ENCODE measurements around the gene SYT1. TPM values are rescaled to one million over a fixed set of nuclear protein-coding genes. Genes with fewer than 3 reads are reported as not detected.

Gene SYT1
- total RNA-seq, 4 donors from 2014 or later, result 9.7 to 24.3 (median 18.3) TPM

GRCh38 chr12:79191391-79191790, 326.8 kb downstream of the SYT1 start:
- DNase-seq, result no peak
- Histone ChIP-seq H3K9me3 (no peaks in the 10 kb centered on the region), H3K36me3 (no peaks in the 10 kb centered on the region), H3K27me3 (no peaks in the 10 kb centered on the region), H3K4me3 (no peak overlapping the region), H3K27ac (no peak overlapping the region), H3K4me1 (peaks cover 0 to 5% of the 10 kb centered on the region in 2 donors)
- intact Hi-C loops (cut with DNase I; ENCODE audit: low total_unique reads), result no loop called here
- TF ChIP-seq CTCF (IDR thresholded peaks at IDR 0.05), result no peak
- TF ChIP-seq POLR2A (IDR thresholded peaks at IDR 0.05), result no peak

GRCh38 chr12:79194595-79194994, 330.0 kb downstream of the SYT1 start:
- peaks cover 0 to 2% of the 10 kb centered on the region in 2 donors for H3K4me1 ChIP-seq
- DNase-seq, result no peak
- intact Hi-C loops (cut with DNase I; ENCODE audit: low total_unique reads), result no loop called here
- no peaks in the 10 kb centered on the region for H3K36me3 ChIP-seq
- no peaks in the 10 kb centered on the region for H3K9me3 ChIP-seq
- TF ChIP-seq POLR2A (IDR thresholded peaks at IDR 0.05) (no peak), CTCF (IDR thresholded peaks at IDR 0.05) (no peak)
- no peaks in the 10 kb centered on the region for H3K27me3 ChIP-seq
- no peak overlapping the region for H3K4me3 ChIP-seq
- no peak overlapping the region for H3K27ac ChIP-seq

DNA sequence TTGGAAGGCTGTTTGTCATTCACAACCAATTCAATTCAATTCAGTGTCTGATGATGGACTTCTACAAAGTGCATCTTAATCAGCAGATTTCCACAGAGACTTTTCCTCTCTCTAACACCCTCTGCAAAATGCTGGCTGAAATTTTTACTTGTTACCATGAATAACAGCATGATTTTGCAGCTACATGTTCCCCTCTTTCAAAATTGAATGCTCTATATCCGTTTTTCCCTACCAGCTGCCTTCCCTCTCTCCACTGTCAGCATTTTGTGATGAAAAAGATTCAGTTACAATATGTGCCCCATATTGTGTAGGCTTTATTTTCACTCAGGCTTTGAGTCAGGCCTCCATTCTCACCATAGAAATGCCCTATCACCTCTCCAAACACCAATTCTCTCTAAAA, 334.6 kb downstream of the SYT1 start:
- Histone ChIP-seq H3K27ac (no peak overlapping the region), H3K36me3 (no peaks in the 10 kb centered on the region), H3K9me3 (no peaks in the 10 kb centered on the region), H3K27me3 (no peaks in the 10 kb centered on the region), H3K4me1 (peaks cover 0 to 2% of the 10 kb centered on the region in 2 donors), H3K4me3 (no peak overlapping the region)
- DNase-seq, result no peak
- TF ChIP-seq CTCF (IDR thresholded peaks at IDR 0.05), result no peak
- TF ChIP-seq POLR2A (IDR thresholded peaks at IDR 0.05), result no peak
- intact Hi-C loops (cut with DNase I; ENCODE audit: low total_unique reads), result no loop called here

DNA sequence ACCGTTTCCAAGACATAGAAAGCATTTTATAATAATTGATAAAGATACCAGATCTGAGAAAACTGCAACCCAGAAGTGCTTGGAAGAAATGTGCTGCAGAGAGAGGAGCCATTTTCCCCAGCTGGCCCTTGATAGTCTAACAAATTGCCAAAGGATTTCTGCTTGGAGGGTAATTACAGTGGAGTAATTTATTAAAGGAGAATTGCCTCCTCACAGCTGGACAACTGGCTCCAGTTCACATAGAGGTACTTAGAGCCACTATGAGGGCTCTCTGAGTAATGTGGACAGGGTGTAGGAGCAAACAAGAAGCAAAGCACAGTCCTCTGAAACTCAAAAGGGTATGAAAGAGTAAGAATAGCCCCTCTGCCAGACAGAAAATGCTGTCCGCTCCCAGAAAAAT, 335.6 kb downstream of the SYT1 start:
- Histone ChIP-seq H3K27me3 (no peaks in the 10 kb centered on the region), H3K36me3 (no peaks in the 10 kb centered on the region), H3K9me3 (no peaks in the 10 kb centered on the region), H3K4me3 (no peak overlapping the region), H3K4me1 (no peaks in the 10 kb centered on the region), H3K27ac (no peak overlapping the region)
- intact Hi-C loops (cut with DNase I; ENCODE audit: low total_unique reads), result no loop called here
- DNase-seq, result no peak
- TF ChIP-seq CTCF (IDR thresholded peaks at IDR 0.05), result no peak
- no peak for TF ChIP-seq POLR2A (IDR thresholded peaks at IDR 0.05)

GRCh38 chr12:79203058-79203647, 338.6 kb downstream of the SYT1 start:
- intact Hi-C loops (cut with DNase I; ENCODE audit: low total_unique reads), result no loop called here
- no peak for DNase-seq
- no peaks in the 10 kb centered on the region for H3K4me1 ChIP-seq
- TF ChIP-seq POLR2A (IDR thresholded peaks at IDR 0.05), result no peak
- no peak for TF ChIP-seq CTCF (IDR thresholded peaks at IDR 0.05)
- H3K4me3 ChIP-seq, result no peak overlapping the region
- H3K27me3 ChIP-seq, result no peaks in the 10 kb centered on the region
- no peaks in the 10 kb centered on the region for H3K9me3 ChIP-seq
- H3K36me3 ChIP-seq, result no peaks in the 10 kb centered on the region
- no peak overlapping the region for H3K27ac ChIP-seq

Measured in uterus (tissue), 4 donors.